ENCODE data around the gene SHROOM4.

The SHROOM4 gene, protein sequence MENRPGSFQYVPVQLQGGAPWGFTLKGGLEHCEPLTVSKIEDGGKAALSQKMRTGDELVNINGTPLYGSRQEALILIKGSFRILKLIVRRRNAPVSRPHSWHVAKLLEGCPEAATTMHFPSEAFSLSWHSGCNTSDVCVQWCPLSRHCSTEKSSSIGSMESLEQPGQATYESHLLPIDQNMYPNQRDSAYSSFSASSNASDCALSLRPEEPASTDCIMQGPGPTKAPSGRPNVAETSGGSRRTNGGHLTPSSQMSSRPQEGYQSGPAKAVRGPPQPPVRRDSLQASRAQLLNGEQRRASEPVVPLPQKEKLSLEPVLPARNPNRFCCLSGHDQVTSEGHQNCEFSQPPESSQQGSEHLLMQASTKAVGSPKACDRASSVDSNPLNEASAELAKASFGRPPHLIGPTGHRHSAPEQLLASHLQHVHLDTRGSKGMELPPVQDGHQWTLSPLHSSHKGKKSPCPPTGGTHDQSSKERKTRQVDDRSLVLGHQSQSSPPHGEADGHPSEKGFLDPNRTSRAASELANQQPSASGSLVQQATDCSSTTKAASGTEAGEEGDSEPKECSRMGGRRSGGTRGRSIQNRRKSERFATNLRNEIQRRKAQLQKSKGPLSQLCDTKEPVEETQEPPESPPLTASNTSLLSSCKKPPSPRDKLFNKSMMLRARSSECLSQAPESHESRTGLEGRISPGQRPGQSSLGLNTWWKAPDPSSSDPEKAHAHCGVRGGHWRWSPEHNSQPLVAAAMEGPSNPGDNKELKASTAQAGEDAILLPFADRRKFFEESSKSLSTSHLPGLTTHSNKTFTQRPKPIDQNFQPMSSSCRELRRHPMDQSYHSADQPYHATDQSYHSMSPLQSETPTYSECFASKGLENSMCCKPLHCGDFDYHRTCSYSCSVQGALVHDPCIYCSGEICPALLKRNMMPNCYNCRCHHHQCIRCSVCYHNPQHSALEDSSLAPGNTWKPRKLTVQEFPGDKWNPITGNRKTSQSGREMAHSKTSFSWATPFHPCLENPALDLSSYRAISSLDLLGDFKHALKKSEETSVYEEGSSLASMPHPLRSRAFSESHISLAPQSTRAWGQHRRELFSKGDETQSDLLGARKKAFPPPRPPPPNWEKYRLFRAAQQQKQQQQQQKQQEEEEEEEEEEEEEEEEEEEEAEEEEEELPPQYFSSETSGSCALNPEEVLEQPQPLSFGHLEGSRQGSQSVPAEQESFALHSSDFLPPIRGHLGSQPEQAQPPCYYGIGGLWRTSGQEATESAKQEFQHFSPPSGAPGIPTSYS (N-terminal part only)

DNA sequence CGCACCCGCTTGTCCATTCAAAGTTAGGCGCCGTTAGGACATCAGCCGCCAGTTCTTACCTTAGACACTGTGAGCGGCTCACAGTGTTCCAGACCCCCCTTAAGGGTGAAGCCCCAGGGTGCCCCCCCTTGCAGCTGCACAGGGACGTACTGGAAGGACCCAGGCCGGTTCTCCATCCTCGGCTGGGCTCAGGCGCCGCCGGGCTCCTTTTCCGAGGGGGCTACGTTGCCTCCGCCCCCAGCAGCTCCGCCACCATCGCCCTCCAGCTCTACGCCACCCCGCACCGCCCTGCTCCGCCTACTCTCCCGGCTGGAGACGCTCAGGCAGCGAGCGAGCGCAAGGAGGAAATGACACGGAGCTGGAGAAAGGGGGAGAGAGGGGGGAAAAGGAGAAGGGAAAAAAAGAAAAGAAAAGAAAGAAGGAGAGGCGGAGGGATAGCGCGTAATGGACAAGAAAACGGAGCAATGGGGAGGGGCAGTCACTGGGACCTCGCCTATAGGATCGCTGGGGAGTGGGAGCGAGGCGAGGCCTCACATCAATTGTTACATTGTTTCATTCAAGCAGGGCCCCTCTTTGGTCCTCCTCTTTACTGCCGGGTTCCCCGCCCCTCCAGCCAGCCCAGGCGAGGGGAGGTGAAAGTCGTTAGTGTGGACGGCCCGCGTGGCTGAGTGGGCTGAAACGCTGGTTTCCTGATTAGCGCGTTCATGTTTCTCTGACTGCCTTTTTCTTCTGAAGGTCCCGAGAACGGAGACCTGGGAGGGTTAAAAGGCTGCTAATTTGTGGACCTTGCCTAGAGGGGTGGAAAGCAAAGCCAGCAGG lies at the start of gene SHROOM4:
SHROOM4 (minus strand) TSS at position 352 of the 819 bp plus-strand sequence; CDS start at position 176, 176 bp downstream.
- no peak for DNase-seq

- DNase-seq, result no peak
Measured at GRCh38 chrX:50863471-50863870, 49.5 kb upstream of the SHROOM4 start.

DNA sequence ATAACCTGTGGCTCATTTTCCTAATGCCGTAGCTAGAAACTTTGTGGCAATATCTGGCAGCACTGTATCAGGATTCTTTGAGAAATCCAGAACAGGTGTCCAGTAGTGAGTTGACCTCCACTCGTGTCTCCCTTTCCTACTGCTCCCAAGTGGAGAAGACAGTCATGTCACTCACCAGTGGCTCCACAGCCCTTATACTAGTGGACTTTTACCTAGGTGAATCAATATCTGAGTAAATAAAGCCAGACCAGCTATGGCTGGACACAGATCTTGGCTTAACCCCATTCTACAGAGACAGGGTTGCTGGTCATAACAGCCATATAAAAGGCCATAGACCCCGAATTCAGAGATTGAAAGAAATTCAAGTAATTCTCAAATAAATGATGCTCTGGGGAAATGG lies 46.5 kb upstream of the SHROOM4 start:
- DNase-seq, result no peak

GRCh38 chrX:50858548-50858947 lies 44.6 kb upstream of the SHROOM4 start:
- DNase-seq, result no peak

GRCh38 chrX:50853399-50853798 lies 39.4 kb upstream of the SHROOM4 start:
- no peak for DNase-seq

DNA sequence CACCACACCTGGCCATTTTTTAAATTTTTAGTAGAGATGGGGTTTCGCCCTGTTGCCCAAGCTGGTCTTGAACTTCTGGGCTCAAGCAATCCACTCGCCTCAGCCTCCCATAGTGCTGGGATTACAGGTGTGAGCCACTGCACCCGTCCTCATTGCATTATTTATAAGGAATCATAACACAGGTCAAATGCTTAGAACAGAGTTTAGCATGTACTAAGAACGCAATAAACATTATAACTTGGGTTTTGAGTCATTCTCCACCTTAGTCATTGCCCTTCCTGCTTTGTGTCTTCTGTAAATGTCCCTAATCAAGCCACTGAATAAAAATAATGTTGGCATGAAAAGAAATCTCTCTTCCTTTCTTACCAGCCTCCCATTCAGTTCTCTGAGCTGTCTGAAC lies 38.5 kb upstream of the SHROOM4 start:
- DNase-seq, result no peak

- DNase-seq, result no peak
Measured at GRCh38 chrX:50842221-50842620, 28.2 kb upstream of the SHROOM4 start.

DNA sequence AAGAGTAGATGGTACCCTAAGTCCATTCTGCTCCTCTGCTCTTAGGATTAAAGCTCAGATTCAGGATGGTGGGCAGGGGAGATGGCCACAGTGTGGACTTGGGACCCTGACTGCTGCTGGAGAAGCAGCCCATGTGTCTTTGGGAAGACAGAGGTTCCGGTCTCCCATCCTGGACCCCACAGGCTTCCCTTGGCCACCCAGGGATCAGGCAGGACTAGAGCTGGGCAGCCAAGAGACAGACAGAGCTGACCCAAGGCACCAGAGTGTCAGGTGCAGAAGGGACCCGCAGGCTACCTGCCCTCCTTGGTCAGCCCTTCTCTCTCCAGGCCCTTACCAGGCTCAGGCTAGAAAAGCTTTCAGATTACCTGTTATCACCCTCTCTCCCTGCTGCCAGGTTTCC lies 25.7 kb upstream of the SHROOM4 start:
- no peak for DNase-seq

DNA sequence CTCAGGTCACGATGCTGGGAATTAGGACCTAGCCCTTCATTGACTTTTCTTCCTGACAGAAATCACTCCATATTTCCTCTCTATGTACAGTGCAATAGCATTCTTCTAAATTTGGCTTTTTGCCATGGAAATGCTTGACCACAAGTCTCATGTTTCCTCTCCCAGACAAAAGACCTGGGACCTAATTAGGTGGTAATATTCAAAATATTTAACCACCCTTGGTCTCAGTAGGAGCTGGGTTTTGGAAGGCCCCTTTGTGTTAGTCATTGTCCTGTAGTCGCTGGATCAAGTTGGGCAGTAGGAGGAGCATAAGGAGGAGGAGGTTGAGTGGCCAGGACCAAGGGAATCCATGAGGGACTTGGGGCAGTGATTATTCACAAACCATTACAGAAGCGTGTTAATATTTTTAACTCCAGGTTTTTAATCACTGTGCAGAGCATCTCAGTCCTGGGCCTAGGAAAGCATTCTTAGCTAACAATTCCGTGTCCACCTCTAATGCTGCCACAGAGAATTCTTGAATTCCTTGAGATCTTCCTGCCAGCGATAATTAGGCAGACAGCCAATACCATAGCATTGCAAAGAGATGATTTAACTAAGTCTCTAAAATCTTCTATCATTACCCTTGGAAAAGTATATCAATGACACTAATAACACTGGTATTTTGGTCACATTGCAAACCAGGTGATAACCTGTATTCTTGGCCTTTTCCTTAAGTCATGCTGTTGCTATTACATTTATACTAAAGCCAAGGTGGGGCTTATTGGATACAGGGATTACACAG lies 25.0 kb upstream of the SHROOM4 start:
- no peak for DNase-seq

DNA sequence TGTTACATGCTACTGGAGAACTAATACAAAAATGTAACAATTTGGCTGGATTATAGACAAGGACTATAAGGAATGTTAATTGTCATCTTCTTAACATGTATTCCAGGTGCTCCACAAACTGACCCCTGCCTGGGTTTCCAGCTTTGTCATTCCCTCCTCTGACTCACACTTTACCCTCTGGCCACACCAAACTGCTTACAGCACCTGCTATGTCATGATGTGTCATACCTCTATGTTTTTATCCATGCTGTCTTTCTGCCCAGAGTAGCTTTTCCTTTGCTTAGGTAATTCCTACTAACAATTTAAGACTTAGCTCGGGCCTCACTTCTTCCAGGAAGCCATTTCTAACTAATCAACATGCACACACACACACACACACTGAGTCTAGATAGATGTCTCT lies 14.0 kb upstream of the SHROOM4 start:
- DNase-seq, result no peak

- DNase-seq, result no peak
Measured at GRCh38 chrX:50825825-50826224, 11.8 kb upstream of the SHROOM4 start.

DNA sequence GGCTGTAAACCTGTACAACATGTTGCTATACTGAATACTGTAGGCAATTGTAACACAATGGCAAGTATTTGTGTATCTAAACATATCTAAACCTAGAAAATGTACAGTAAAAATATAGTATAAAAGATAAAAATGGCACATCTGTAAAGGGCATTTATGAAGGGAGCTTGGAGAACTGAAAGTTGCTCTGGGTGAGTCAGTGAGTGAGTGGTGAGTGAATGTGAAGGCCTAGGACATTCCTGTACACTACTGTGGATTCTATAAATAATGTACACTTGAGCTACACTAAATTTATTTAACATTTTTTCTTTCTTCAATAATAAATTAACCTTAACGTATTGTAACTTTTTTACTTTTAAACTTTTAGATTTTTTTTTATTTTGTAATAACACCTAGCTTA lies 5.0 kb upstream of the SHROOM4 start:
- DNase-seq, result no peak

DNA sequence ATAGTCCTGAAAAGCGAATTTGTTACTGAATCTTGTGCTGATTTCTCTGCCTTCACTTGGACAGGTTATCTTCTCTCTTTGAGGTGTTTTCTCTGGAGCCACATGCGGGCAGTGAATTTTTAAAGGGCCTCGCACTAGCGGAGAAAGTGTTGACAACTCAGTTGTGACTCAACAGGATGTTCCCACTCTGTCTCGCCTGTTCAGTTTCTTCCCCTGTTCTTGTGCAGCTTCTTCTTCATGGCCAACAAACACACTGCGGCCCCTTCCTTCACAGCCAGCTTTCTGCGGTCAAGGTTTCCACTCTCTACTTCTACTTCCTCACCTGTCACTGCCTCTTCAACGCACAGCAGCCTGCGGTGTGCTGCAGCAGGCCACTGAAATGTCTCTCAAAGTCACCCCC lies 1.1 kb upstream of the SHROOM4 start:
- DNase-seq, result no peak

GRCh38 chrX:50814701-50815100 lies 707 bp upstream of the SHROOM4 start:
- DNase-seq, result no peak

- no peak for DNase-seq
Measured at GRCh38 chrX:50812995-50813842, 775 bp downstream of the SHROOM4 start.

DNA sequence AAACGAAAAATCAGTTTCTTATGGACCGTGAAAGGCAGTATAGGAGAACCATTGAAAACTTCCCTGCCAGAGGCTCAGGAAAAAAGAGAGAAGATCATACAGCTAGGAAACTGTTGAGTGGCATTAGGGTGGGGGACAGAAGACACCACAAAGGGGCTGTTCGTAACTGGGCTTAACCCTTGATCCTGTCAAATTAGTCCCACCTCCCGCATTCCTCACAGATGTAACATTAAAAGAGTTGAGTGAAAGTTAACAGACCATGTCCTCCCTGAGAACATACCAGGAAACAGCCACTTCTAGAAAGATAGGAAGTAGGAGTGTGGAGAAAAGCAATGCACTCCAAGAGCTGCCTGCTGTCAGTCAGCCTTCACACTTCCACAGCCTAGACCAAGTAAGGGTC lies 8.7 kb downstream of the SHROOM4 start:
- DNase-seq, result no peak

GRCh38 chrX:50801135-50801534 lies 12.9 kb downstream of the SHROOM4 start:
- DNase-seq, result no peak

- no peak for DNase-seq
Measured at GRCh38 chrX:50799531-50799961, 14.4 kb downstream of the SHROOM4 start.

GRCh38 chrX:50798783-50799182 lies 15.2 kb downstream of the SHROOM4 start:
- no peak for DNase-seq

GRCh38 chrX:50787099-50787498 lies 26.9 kb downstream of the SHROOM4 start:
- no peak for DNase-seq
